GM18951 (cell line): ENCODE results near the gene UBE2M.
"Not testable (repeated sequence)": the region's sequence is repeated elsewhere in the genome, so short reads cannot be mapped to it uniquely, and the experiment has no call there.

Experiments
- POLR2A ChIP-seq: IDR thresholded peaks from 4 replicates; pipeline ENCODE4 v1.6.1; 2011; ENCODE audit warnings: mild to moderate bottlenecking; ENCODE audit not compliant: insufficient read length, insufficient read depth; ENCODE audit errors: extremely low read depth
- in situ Hi-C: fragments of 300-500 bp; cut with MboI; formaldehyde crosslinking; loops from one replicate; pipeline ENCODE4 v1.12.0; 2022; ENCODE audit warnings: low sequenced_read_pairs, mixed read lengths, inconsistent platforms; ENCODE audit not compliant: unreplicated experiment

UBE2M gene

GRCh38 chr19:58558066-58558622, at the start of gene UBE2M:
TSS of gene UBE2M (minus strand) at chr19:58558611. CDS start at chr19:58558381, 230 bp downstream.
- no peak for TF ChIP-seq POLR2A
- in situ Hi-C loops, result no loop called here

DNA sequence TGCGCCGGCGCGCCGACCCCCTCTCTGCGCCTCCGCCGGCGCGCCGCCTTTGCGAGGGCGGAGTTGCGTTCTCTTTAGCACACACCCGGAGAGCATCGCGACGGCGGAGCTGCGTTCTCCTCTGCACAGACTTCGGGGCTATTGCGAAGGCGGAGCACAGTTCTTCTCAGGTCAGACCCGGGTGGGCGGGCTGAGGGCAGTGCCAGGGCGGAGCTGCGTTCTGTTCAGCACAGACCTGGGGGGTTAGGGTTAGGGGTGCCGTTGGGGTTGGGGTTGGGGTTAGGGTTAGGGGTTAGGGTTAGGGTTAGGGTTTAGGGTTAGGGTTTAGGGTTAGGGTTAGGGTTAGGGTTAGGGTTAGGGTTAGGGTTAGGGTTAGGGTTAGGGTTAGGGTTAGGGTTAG, 48.8 kb upstream of the UBE2M start:
- in situ Hi-C loops, result not testable (repeated sequence)

DNA sequence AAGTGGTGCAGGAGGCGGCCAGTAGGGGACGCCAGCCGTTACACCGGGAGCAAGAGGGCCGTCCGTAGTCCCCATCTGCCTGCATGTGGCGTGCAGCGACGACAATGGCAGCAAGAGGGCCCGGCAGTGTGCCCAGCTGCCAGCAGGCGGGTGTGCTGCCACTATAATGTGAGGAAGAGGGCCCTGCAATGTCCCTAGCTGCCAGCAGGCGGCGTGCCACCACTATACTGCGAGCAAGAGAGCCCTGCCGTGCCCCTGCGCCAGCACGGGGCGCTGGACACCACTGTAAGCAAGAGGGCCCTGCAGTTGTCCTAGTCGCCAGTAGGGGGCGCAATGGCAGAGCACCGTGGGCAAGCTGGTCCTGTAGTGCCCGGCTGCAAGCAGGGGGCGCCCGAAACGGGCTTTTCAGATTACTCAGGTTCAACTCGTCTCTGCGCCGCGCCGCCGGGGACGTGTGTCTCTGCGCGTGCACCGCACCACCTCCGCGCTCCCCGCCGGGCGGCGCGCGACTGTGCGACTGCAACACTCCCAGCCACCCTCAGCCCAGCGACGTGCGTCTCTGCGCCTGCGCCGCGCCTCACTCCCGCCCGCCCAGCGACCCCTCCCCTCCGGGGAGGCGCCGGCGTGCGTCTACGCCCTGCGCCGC, 48.0 kb upstream of the UBE2M start:
- in situ Hi-C loops, result not testable (repeated sequence)

- no peak for TF ChIP-seq POLR2A
- in situ Hi-C loops, result no loop called here
These were observed 27.8 kb upstream of the UBE2M start for GRCh38 chr19:58586133-58586765.

- TF ChIP-seq POLR2A, result no peak
- in situ Hi-C loops, result no loop called here
These were observed 27.2 kb upstream of the UBE2M start for GRCh38 chr19:58585442-58586132.

- in situ Hi-C loops, result no loop called here
- TF ChIP-seq POLR2A, result no peak
These were observed 26.4 kb upstream of the UBE2M start for GRCh38 chr19:58584498-58585441.

DNA sequence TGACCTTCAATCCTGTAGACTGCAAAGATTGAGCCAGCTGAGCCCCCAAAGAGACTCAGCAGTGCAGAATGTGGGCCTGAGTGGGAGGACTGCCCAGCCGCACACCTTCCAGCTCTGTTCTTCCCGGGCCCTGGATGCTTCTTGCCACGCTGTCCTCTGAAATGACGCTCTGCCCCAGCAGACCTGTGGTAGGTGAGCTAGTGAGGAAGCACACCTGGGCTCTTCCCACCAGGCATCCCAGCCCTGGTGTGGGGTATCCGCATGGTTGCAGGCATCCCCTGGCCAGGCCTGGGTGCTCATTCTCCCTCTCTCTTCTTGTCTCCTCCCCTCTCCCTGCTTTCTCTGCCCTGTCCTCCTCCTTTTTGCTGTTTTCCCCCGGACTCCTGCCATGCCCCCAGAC, 24.6 kb upstream of the UBE2M start:
- in situ Hi-C loops, result no loop called here
- no peak for TF ChIP-seq POLR2A

DNA sequence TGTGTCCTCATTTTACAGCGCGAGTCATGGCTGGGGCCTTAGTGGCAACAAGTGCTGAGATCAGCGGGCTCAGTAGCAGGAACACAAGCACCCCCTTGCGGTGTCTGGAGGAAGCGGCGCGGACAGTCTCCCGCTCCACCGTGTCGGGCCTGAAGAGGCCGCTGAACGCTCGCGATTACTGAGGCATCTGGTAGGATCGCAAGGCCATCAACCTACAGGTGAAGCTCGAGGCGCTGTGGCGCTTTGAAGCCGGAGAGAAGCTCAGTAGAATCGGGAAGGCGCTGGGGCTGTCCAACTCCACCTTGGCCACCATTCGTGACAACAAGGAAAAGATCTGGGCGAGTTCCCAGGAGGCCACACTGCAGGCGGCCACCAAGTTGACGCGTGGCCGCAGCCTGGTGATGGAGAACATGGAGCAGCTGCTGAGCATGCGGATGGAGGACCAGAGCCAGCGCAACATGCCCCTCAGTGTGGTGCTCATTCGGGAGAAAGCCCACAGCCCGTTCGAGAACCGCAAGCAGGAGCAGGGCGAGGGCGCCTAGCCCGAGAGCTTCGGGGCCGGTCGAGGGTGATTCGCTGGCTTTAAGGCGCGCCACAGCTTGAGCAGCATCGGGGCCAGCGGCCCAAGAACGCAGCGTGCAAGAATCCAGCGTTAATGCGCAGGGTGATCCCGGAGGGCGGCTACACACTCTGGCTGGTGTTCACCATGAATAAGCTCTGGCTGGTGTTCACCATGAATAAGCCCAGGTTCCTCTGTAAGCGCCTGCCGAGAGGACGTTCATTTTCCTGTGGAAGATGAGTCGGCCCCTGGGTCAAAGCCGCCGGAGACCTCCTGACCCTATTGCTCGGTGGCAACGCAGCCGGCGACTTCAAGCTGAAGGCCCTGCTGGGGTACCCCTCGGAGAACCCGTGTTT, 23.1 kb upstream of the UBE2M start:
- in situ Hi-C loops, result no loop called here
- TF ChIP-seq POLR2A, result no peak

DNA sequence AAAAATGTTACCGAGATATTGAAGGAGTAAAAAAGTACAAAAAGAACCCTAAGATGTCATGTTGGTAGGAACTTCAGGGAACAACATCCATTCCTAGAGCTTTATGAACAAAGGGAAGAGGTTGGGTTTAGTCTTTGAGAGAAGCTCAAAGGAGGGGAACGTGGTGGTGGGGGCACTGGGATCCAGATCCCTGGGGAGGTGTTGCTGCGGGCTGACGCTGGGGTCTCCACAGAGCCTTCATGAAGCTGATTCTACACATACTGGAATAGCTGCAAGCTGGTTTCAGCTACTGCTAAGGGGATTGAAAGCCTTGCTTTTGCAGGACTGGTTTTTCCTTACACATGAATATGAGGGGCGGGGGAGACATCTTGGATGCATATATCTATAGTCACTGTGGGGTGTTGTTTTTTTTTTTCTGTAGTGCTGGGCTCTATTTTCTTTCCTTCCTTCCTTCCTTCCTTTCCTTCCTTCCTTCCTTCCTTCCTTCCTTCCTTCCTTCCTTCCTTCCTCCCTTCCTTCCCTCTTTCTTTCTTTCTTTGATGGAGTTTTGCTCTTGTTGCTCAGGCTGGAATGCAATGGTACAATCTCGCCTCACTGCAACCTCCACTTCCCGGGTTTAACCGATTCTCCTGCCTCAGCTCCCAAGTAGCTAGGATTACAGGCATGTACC, 21.2 kb upstream of the UBE2M start:
- in situ Hi-C loops, result no loop called here
- no peak for TF ChIP-seq POLR2A

DNA sequence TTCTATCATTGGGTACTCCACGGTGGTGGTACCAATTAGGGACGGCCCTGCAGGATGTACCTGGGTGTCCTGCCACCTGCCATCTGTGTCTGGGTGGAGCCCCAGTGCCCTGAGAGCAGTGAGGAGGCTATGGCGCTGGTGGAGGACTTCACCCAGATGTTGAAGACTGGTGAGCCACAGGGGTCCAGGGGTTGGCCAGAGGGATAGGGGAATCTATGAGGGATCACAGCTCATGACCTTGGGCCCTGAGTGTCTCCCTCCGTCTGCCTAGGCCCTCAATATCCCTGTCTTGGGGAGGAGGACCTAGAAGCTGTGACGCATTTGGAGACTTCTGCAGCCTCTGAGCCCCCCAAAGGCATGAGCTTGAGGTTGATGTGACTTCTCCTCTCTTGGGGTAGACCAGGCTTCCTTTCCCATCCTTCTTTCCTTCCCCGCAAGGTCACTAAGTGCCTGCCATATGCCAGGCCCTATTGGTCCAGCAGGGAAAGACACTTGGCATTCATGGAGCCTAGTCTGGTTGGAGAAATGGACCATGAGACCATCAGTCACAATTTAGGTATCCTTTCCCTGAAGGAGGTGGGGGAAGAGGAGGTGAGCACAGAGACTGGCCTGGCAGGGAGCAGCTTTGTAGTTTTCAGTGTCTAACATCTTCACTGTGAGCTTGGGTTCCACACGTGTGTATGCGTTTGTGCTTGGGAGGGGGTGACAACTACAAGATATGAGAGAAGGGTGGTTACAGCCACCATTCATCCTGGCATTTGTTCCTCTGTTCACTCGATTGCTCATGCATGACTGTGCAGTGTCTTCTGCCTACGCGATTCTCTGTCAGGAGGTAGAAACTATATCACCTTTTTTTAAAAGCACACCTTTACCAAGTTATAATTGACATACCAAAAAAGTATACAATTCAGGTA, 19.9 kb upstream of the UBE2M start:
- TF ChIP-seq POLR2A, result no peak
- in situ Hi-C loops, result no loop called here

DNA sequence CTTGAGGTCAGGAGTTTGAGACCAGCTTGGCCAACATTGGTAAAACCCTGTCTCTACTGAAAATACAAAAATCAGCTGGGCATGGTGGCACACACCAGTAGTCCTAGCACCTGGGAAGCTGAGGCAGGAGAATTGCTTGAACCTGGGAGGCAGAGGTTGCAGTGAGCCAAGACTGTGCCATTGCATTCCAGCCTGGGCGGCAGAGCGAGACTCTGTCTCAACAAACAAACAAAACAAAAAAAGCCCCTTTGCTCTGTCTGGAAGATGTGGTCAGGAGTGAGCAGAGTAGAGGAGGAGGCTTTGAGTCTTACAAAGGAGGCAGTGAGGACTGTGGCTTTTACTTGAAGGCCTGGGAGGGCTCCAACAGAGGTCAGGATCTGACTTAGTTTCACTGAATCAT, 19.2 kb upstream of the UBE2M start:
- in situ Hi-C loops, result not testable (repeated sequence)
